IMR-90 (cell line): ENCODE measurements around the gene CYTH1.

Experiments used
- FOS ChIP-seq: fragments of 150-350 bp; IDR thresholded peaks from 2 replicates; pipeline ENCODE4 v1.6.1; 2016; ENCODE audit warnings: low read depth, low read length
- NFE2L2 ChIP-seq: fragments of 150-350 bp; IDR thresholded peaks from 2 replicates; pipeline ENCODE4 v1.6.1; 2016; ENCODE audit warnings: low read depth, mild to moderate bottlenecking, low read length
- POLR2A ChIP-seq: IDR thresholded peaks from 2 replicates; pipeline ENCODE4 v1.6.1; 2012; ENCODE audit warnings: mild to moderate bottlenecking, low read depth, low read length
- SMC3 ChIP-seq: fragments of 150-350 bp; IDR thresholded peaks from 2 replicates; pipeline ENCODE4 v1.6.1; 2016; ENCODE audit warnings: low read depth, mild to moderate bottlenecking, antibody characterized with exemption, low read length, moderate library complexity
- TF ChIP-seq, protein P1 (sequence below): conservative IDR thresholded peaks from 2 replicates; pipeline ENCODE4 v1.5.1; 2012; ENCODE audit warnings: mild to moderate bottlenecking, low read depth, low read length, improper control_type of control experiment

DNA sequence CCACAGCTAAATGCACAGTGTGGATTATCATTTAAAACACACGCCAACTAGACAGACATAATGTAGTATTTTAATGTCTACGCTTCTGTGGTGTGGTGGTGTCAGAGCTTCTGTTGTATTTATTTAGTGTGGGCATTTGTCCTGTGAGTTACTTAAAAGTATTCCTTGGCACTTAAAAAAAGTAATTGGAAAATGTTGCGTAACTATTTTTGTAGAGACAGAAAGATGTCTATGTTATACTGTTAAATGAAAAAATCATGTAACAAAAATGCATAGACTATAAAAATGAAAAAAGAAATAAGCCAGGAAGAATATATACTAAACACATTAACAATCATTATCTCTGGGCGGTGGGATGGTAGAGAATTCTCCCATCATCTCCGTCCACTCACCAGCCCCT, 39.2 kb downstream of the CYTH1 start:
- TF ChIP-seq POLR2A (no peak), NFE2L2 (no peak), SMC3 (no peak), FOS (no peak)
- TF ChIP-seq, protein P1, sequence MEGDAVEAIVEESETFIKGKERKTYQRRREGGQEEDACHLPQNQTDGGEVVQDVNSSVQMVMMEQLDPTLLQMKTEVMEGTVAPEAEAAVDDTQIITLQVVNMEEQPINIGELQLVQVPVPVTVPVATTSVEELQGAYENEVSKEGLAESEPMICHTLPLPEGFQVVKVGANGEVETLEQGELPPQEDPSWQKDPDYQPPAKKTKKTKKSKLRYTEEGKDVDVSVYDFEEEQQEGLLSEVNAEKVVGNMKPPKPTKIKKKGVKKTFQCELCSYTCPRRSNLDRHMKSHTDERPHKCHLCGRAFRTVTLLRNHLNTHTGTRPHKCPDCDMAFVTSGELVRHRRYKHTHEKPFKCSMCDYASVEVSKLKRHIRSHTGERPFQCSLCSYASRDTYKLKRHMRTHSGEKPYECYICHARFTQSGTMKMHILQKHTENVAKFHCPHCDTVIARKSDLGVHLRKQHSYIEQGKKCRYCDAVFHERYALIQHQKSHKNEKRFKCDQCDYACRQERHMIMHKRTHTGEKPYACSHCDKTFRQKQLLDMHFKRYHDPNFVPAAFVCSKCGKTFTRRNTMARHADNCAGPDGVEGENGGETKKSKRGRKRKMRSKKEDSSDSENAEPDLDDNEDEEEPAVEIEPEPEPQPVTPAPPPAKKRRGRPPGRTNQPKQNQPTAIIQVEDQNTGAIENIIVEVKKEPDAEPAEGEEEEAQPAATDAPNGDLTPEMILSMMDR, result no peak
